ENCODE results near the gene POLR3A.

Gene POLR3A

GRCh38 chr10:77941790-77942189 lies 87.5 kb downstream of the POLR3A start:
- DNase-seq, result no peak

- no peak for DNase-seq
Observed at GRCh38 chr10:77940627-77941026, 88.7 kb downstream of the POLR3A start.

- no peak for DNase-seq
Observed at GRCh38 chr10:77940225-77940624, 89.1 kb downstream of the POLR3A start.

- DNase-seq, result no peak
Observed at GRCh38 chr10:77939561-77940001, 89.7 kb downstream of the POLR3A start.

- no peak for DNase-seq
Observed at GRCh38 chr10:77936697-77937567, 92.4 kb downstream of the POLR3A start.

- DNase-seq, result no peak
Observed at GRCh38 chr10:77932016-77932715, 97.1 kb downstream of the POLR3A start.

- no peak for DNase-seq
Observed at GRCh38 chr10:77927402-77928246, 101.7 kb downstream of the POLR3A start.

- peak; percentile 7 to 11 for DNase-seq
Observed at GRCh38 chr10:77926566-77927401, 102.5 kb downstream of the POLR3A start, which contains the start of gene DLG5. Gene DLG5 (minus strand): TSS chr10:77926755. CDS start chr10:77926520, 235 bp downstream.

- peak in 1 of 2 donors; percentile 2 for DNase-seq
Observed at GRCh38 chr10:77925795-77926565, 103.3 kb downstream of the POLR3A start.

GRCh38 chr10:77925410-77925794 lies 103.9 kb downstream of the POLR3A start:
- DNase-seq, result no peak

GRCh38 chr10:77922566-77923179 lies 106.6 kb downstream of the POLR3A start:
- no peak for DNase-seq

GRCh38 chr10:77922055-77922454 lies 107.3 kb downstream of the POLR3A start:
- no peak for DNase-seq

GRCh38 chr10:77921395-77921794 lies 107.9 kb downstream of the POLR3A start:
- no peak for DNase-seq

GRCh38 chr10:77920495-77920894 lies 108.8 kb downstream of the POLR3A start:
- no peak for DNase-seq

GRCh38 chr10:77919713-77920108 lies 109.6 kb downstream of the POLR3A start:
- no peak for DNase-seq

Data from CD4-positive, alpha-beta T cell treated with Interleukin-1 beta for 1 hour (primary cell).